Tibial nerve (tissue), 4 donors: ENCODE measurements around the gene ATP2B3. TPM values are rescaled to one million over a fixed set of nuclear protein-coding genes. Genes with fewer than 3 reads are reported as not detected.

Experiments used
- DNase-seq, 2 donors: peaks; one replicate each; pipeline ENCODE4 v3.0.0-alpha.2; 2019; ENCODE audit warnings: low spot score in 2 of 2
- H3K27ac ChIP-seq, 4 donors: fragments of 200-600 bp; sonication (generic) in 3 of 4; one replicate each; pipeline ENCODE4 v1.5.1; 2017 to 2019; ENCODE audit warnings: mild to moderate bottlenecking in 1 of 4
- H3K27me3 ChIP-seq, 2 donors: fragments of 200-600 bp; sonication (generic) in 1 of 2; one replicate each; pipeline versions ENCODE4 v1.5.1 to v1.6.0; 2017 to 2019
- H3K36me3 ChIP-seq, 3 donors: fragments of 200-600 bp; sonication (generic); one replicate each; pipeline ENCODE4 v1.5.1; 2018 to 2019
- H3K4me1 ChIP-seq, 4 donors: fragments of 200-600 bp; sonication (generic) in 3 of 4; one replicate each; pipeline ENCODE4 v1.5.1; 2017 to 2019
- H3K4me3 ChIP-seq, 4 donors: fragments of 200-600 bp; sonication (generic) in 3 of 4; one replicate each; pipeline ENCODE4 v1.5.1; 2017 to 2019; ENCODE audit warnings: mild to moderate bottlenecking in 1 of 4, moderate library complexity in 1 of 4
- H3K9me3 ChIP-seq, 4 donors: fragments of 200-600 bp; sonication (generic) in 3 of 4; one replicate each; pipeline ENCODE4 v1.5.1; 2017 to 2019
- CTCF ChIP-seq, 5 experiments: fragments of 200-600 bp in 3 of 5; fragments of 450-650 bp in 2 of 5; sonication (generic) in 3 of 5; IDR thresholded peaks; one replicate each; pipeline ENCODE4 v1.5.1; 2016 to 2019; ENCODE audit warnings: antibody characterized with exemption in 5 of 5, mild to moderate bottlenecking in 3 of 5, moderate library complexity in 2 of 5
- EP300 ChIP-seq, 2 donors: sonication (generic); formaldehyde crosslinking; IDR thresholded peaks; one replicate each; pipeline ENCODE4 v1.6.1; 2017; ENCODE audit warnings: antibody characterized with exemption in 2 of 2, mild to moderate bottlenecking in 1 of 2
- POLR2A ChIP-seq, 2 donors: fragments of 450-650 bp; IDR thresholded peaks; one replicate each; pipeline ENCODE4 v1.6.1; 2017; ENCODE audit warnings: antibody characterized with exemption in 2 of 2, mild to moderate bottlenecking in 2 of 2, moderate library complexity in 2 of 2
- WGBS, 2 donors: methylation state at CpG; one replicate each; pipeline ENCODE4 v1.1.5; 2018; 5-methylcytosine and 5-hydroxymethylcytosine counted together
- total RNA-seq, 4 donors: library from RNA; depleted of rRNA; stranded (reverse); fragments of >200 nt; gene quantifications; one replicate each; pipeline ENCODE4 v1.1.0, GENCODE V29; 2016

Gene ATP2B3
- total RNA-seq, 4 donors from 2014 or later, result not detected

- Histone ChIP-seq H3K4me3 (no peak overlapping the region), H3K27me3 (peaks cover 0 to 22% of the 10 kb centered on the region in 2 donors), H3K9me3 (no peaks in the 10 kb centered on the region), H3K27ac (no peak overlapping the region), H3K4me1 (peaks cover 0 to 4% (median 0%) of the 10 kb centered on the region in 4 donors), H3K36me3 (no peaks in the 10 kb centered on the region)
- TF ChIP-seq POLR2A (IDR thresholded peaks at IDR 0.05), result no peak
- no peak for TF ChIP-seq CTCF (IDR thresholded peaks at IDR 0.05)
- no peak for TF ChIP-seq EP300 (IDR thresholded peaks at IDR 0.05)
- WGBS, 2 donors, result 52 to 66% methylated on average over 3 of the region's 3 CpGs
- DNase-seq, result no peak
Observed at GRCh38 chrX:153512501-153512893, 4.9 kb upstream of the ATP2B3 start.

GRCh38 chrX:153513265-153513664 is 4.2 kb upstream of the ATP2B3 start:
- peaks cover 0 to 24% of the 10 kb centered on the region in 2 donors for H3K27me3 ChIP-seq
- DNase-seq, result no peak
- no peak overlapping the region for H3K27ac ChIP-seq
- WGBS, 2 donors, result 65 to 71% methylated on average over 4 to 5 of the region's 5 CpGs
- H3K36me3 ChIP-seq, result no peaks in the 10 kb centered on the region
- H3K4me3 ChIP-seq, result no peak overlapping the region
- peaks cover 0 to 4% (median 0%) of the 10 kb centered on the region in 4 donors for H3K4me1 ChIP-seq
- no peaks in the 10 kb centered on the region for H3K9me3 ChIP-seq
- TF ChIP-seq CTCF (IDR thresholded peaks at IDR 0.05) (no peak), POLR2A (IDR thresholded peaks at IDR 0.05) (no peak), EP300 (IDR thresholded peaks at IDR 0.05) (no peak)

- peaks cover 0 to 5% (median 0%) of the 10 kb centered on the region in 4 donors for H3K4me1 ChIP-seq
- TF ChIP-seq CTCF (IDR thresholded peaks at IDR 0.05) (no peak), POLR2A (IDR thresholded peaks at IDR 0.05) (no peak), EP300 (IDR thresholded peaks at IDR 0.05) (no peak)
- no peaks in the 10 kb centered on the region for H3K36me3 ChIP-seq
- no peak overlapping the region for H3K4me3 ChIP-seq
- WGBS, 2 donors, result 65 to 80% methylated on average over 9 of the region's 9 CpGs
- H3K27ac ChIP-seq, result no peak overlapping the region
- H3K9me3 ChIP-seq, result no peaks in the 10 kb centered on the region
- H3K27me3 ChIP-seq, result peaks cover 0 to 34% of the 10 kb centered on the region in 2 donors
- no peak for DNase-seq
Observed at GRCh38 chrX:153514259-153514658, 3.2 kb upstream of the ATP2B3 start.

- DNase-seq, result no peak
- TF ChIP-seq CTCF (IDR thresholded peaks at IDR 0.05) (no peak), EP300 (IDR thresholded peaks at IDR 0.05) (no peak), POLR2A (IDR thresholded peaks at IDR 0.05) (no peak)
- Histone ChIP-seq H3K4me3 (no peak overlapping the region), H3K9me3 (no peaks in the 10 kb centered on the region), H3K27ac (no peak overlapping the region), H3K4me1 (peaks cover 0 to 5% (median 0%) of the 10 kb centered on the region in 4 donors), H3K27me3 (peaks cover 0 to 46% of the 10 kb centered on the region in 2 donors), H3K36me3 (no peaks in the 10 kb centered on the region)
- 62% methylated on average over 8 of the region's 8 CpGs; no CpG with 5 or more reads in 1 of the 2 donors for WGBS, 2 donors
Observed at GRCh38 chrX:153515435-153515834, 2.0 kb upstream of the ATP2B3 start.

GRCh38 chrX:153516073-153516472 is 1.4 kb upstream of the ATP2B3 start:
- WGBS, 2 donors, result 63 to 79% methylated on average over 8 to 9 of the region's 9 CpGs
- no peak for DNase-seq
- Histone ChIP-seq H3K27ac (no peak overlapping the region), H3K4me3 (no peak overlapping the region), H3K9me3 (no peaks in the 10 kb centered on the region), H3K36me3 (no peaks in the 10 kb centered on the region), H3K4me1 (peaks cover 0 to 5% (median 0%) of the 10 kb centered on the region in 4 donors), H3K27me3 (peaks cover 0 to 53% of the 10 kb centered on the region in 2 donors)
- no peak for TF ChIP-seq POLR2A (IDR thresholded peaks at IDR 0.05)
- TF ChIP-seq EP300 (IDR thresholded peaks at IDR 0.05), result no peak
- TF ChIP-seq CTCF (IDR thresholded peaks at IDR 0.05), result no peak
